GM12874 (cell line): Measurements from ENCODE around the gene WDR41.

Experiments
- CTCF ChIP-seq: IDR thresholded peaks from 2 replicates; pipeline ENCODE4 v1.5.1; 2011; ENCODE audit warnings: low read depth, mild to moderate bottlenecking, control low read depth, low read length, moderate library complexity; ENCODE audit not compliant: insufficient read depth

WDR41 gene

DNA sequence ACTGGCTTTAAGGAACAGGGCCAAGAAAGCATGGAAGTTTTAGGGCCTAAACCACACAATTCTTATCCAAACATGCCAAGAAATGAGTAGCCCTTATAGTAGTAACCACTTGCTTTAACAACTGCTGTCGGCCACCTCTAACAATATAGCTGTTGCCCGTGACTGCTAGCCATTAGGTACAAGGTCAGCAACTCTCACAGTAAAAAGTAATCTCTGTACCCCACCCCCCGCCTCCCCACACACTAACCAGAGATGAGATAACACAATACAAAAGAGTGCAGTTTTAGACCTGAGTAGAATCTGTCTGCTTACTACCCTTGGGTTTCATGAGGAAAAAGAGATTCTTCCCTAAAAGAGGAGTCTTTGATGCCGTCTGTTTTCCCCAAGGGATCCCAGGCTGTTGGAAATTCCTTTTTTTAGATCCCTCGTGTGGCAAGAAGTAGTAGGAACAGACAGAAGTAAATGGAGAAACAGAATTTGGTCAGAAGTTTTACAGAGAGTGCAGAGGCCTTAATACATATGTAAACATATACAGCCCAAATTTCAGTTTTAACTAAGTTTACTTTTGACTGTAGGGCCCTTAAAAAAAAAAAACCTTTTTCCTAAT, 94.3 kb downstream of the WDR41 start:
- no peak for TF ChIP-seq CTCF

GRCh38 chr5:77396017-77396416, 96.1 kb downstream of the WDR41 start:
- TF ChIP-seq CTCF: no peak

DNA sequence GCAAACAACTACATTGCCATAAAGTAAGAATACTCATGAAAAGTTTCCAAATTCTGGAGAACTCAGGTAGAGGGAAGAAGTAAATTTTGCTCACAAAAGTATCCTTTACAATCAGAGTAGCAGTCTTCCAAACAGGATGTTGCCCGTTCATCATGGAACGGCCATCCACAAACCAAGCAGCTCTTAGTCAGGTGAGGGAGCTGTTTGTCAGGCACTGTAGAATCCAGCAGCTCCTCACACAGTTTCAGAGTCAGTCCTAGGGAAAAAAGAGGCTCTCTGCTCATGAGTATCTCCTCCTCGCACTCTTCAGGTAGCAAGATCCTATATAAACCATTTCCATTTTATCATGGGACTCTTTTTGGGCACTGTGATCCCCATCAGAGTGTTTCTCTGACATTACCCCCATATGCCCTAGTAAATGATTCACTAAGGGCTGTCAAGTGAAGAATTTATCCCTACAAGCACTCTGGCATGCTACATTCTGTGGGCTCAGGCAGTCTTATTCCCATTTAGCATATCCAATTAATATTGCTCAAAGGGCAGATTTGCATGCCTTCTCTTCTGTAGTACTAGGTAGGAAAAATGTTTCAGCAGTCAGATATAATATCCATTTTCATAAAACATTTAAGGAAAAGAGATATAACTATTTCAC, 97.9 kb downstream of the WDR41 start:
- TF ChIP-seq CTCF: no peak

DNA sequence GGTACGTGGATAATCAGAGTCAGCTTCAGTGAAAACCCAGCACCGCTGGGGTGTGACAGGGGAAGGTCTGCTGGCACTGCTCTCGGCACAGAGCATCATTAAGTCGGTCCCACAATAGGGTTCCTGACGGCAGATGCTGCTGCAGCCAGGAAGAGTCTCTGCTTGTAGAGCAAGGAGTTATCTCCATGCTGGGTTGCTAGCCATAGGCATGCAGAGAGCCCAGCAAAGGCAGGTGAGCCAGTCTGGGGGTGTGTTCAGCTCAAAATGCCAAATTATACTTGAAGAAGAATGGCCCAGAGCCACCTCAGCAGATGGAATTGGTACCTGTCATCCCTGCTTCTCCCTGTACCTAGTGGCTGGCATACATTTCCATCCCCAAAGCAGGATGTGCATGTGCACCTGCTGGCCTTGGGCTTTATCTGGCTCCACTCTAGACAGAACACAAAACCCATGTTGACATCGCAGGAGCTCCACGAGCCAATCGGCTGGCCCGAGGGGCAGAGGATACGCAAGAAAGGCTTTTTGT, 100.8 kb downstream of the WDR41 start:
- no peak for TF ChIP-seq CTCF

DNA sequence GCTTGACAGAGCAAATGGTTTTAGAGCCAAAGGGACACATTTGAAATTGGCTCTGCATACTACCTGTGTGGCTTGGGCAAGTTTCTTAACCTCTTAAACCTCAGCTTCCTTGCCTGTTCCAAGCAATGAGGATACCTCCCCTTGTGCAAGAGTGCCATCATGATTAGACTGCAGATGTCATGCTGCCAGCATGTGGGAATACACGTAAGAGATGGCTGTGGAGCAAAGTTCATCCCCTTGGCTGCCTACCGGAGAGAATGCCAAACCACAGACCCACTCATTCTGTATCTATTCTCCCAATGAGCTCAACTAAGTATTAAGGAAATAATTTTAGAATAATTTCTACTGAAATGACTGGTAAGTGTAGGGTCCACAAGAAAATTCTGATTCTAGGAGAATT, 101.3 kb downstream of the WDR41 start:
- no peak for TF ChIP-seq CTCF

DNA sequence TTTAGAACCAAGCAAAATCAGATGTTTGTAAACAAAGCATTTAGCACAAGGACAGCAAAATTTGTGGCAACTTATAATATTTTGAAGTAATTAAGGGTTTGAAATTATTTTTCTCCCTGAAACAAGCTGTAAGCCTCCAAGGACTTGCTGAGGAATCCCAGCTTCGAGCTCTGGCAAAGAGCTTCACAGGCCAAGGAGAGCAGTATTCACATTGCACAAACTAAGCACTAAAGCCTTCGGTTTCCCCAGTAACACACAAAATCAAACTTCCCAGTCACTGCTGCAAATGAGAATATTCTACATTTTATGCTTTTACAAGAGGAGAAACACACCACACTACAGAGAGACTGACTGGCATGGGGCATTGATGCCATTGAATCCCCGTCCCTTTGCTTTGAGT, 101.9 kb downstream of the WDR41 start:
- no peak for TF ChIP-seq CTCF

- no peak for TF ChIP-seq CTCF
Observed at GRCh38 chr5:77389746-77390145, 102.4 kb downstream of the WDR41 start.
